Astrocyte (in vitro differentiated cells and primary cell): Measurements from ENCODE around the gene C2CD2. TPM values are rescaled to one million over a fixed set of nuclear protein-coding genes. Genes with fewer than 3 reads are reported as not detected.

Experiments
- DNase-seq: peaks from one replicate; pipeline ENCODE4 v3.0.0-alpha.2; 2010; ENCODE audit warnings: low read depth
- FAIRE-seq: peaks from 2 replicates; lab custom pipeline; 2011; peaks lifted over from hg19 to GRCh38; lab: Jason Lieb, UNC
- H2AFZ ChIP-seq: 2 replicates; pipeline ENCODE4 v1.6.0; 2012; ENCODE audit warnings: low read depth, low read length, inconsistent platforms
- H3K27ac ChIP-seq: 2 replicates; pipeline ENCODE4 v1.5.1; 2011; ENCODE audit warnings: low read depth, low read length, inconsistent platforms
- H3K27me3 ChIP-seq: 2 replicates; pipeline ENCODE4 v1.6.0; 2011; ENCODE audit warnings: low read length, inconsistent platforms; ENCODE audit not compliant: insufficient read depth
- H3K36me3 ChIP-seq: 2 replicates; pipeline ENCODE4 v1.5.1; 2011; ENCODE audit warnings: low read length, inconsistent platforms; ENCODE audit not compliant: insufficient read depth
- H3K4me1 ChIP-seq: 2 replicates; pipeline ENCODE4 v1.5.1; 2011; ENCODE audit warnings: low read length, inconsistent platforms; ENCODE audit not compliant: insufficient read depth
- H3K4me2 ChIP-seq: 2 replicates; pipeline ENCODE4 v1.6.0; 2012; ENCODE audit warnings: low read length, inconsistent platforms
- H3K4me3 ChIP-seq: 2 replicates; pipeline ENCODE4 v1.5.1; 2011; ENCODE audit warnings: low read depth, mild to moderate bottlenecking, low read length, inconsistent platforms; ENCODE audit not compliant: insufficient read depth
- H3K79me2 ChIP-seq: 2 replicates; pipeline ENCODE4 v1.6.0; 2012; ENCODE audit warnings: mild to moderate bottlenecking, low read length, inconsistent platforms; ENCODE audit not compliant: insufficient read depth
- H3K9ac ChIP-seq: 2 replicates; pipeline ENCODE4 v1.6.0; 2012; ENCODE audit warnings: mild to moderate bottlenecking, low read length, inconsistent platforms
- H3K9me3 ChIP-seq: 2 replicates; pipeline ENCODE4 v1.5.1; 2012; ENCODE audit warnings: low read depth, mild to moderate bottlenecking, low read length, inconsistent platforms; ENCODE audit not compliant: insufficient read depth
- H4K20me1 ChIP-seq: 2 replicates; pipeline ENCODE4 v1.6.0; 2012; ENCODE audit warnings: low read length, inconsistent platforms; ENCODE audit not compliant: insufficient read depth
- H3K27ac Mint-ChIP-seq: one replicate; pipeline ENCODE4 v1.8.0; 2021; ENCODE audit warnings: mild to moderate bottlenecking, mixed read lengths; ENCODE audit not compliant: unreplicated experiment
- H3K27me3 Mint-ChIP-seq: one replicate; pipeline ENCODE4 v1.8.0; 2021; ENCODE audit warnings: low read depth, mixed read lengths; ENCODE audit not compliant: unreplicated experiment
- H3K36me3 Mint-ChIP-seq: one replicate; pipeline ENCODE4 v1.8.0; 2021; ENCODE audit warnings: low read depth, mixed read lengths; ENCODE audit not compliant: unreplicated experiment
- H3K4me1 Mint-ChIP-seq: one replicate; pipeline ENCODE4 v1.8.0; 2021; ENCODE audit warnings: low read depth, mixed read lengths; ENCODE audit not compliant: unreplicated experiment
- H3K4me3 Mint-ChIP-seq: one replicate; pipeline ENCODE4 v1.8.0; 2021; ENCODE audit warnings: mild to moderate bottlenecking, moderate library complexity, mixed read lengths; ENCODE audit not compliant: unreplicated experiment
- H3K9me3 Mint-ChIP-seq: one replicate; pipeline ENCODE4 v1.8.0; 2021; ENCODE audit warnings: mild to moderate bottlenecking, mixed read lengths; ENCODE audit not compliant: unreplicated experiment
- EZH2 ChIP-seq: IDR thresholded peaks from 2 replicates; pipeline ENCODE4 v1.6.1; 2012; ENCODE audit warnings: mild to moderate bottlenecking, low read length, inconsistent platforms; ENCODE audit not compliant: insufficient read depth
- total RNA-seq: library from RNA; stranded (reverse); gene quantifications from 2 replicates; pipeline ENCODE4 v1.2.1, GENCODE V29; 2021
- TF ChIP-seq, protein P1 (sequence below): IDR thresholded peaks from 2 replicates; pipeline ENCODE4 v1.5.1; 2011; ENCODE audit warnings: low read depth, mild to moderate bottlenecking, inconsistent platforms, low read length, moderate library complexity; ENCODE audit not compliant: insufficient read depth

C2CD2 gene
- total RNA-seq, 1 donor from 2014 or later: 8.3 TPM

DNA sequence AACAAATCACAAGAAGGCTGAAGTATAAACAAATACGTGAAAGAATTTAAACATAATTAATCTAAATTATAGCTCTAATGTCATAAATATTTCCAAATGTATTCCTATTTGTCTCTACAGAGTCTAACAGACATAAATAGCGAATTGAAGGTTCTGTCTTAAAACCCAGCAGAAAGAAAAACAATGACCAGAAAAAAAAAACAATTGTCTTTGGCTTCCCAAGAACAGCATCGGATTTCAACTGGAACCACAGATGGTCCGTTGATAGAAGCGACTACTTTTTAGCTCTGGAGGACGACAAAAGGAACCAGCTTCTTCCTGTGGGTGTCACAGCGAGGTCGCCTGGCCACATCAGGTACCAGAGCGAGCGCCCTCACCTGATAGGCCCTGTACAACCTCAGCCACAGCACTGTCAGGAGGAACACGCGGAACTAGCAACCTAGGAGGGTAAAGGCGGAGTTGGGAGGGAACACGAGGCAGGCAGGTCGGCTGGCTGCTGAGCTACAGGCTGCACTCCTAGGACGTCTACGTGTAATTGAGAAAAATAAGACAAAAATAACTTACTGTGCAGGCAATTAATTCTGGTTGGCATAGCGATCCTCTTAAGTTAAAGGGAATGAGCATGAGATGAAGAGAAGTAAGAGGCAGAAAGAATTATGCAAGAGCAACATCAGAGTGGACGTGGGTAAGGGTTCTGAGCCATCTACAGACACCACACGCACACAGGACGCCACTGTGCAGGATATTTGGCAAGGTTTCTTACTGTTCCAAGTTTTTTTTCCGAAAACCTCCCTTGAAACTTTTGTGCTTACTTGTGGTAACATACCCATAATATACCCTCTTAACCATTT, 58.0 kb downstream of the C2CD2 start:
- no peak overlapping the region for H3K4me3 Mint-ChIP-seq
- DNase-seq (peak; percentile 18), FAIRE-seq (no peak)
- H3K4me2 ChIP-seq: peak overlapping the region; percentile 67
- H3K4me3 ChIP-seq: no peak overlapping the region
- H3K9me3 ChIP-seq: no peaks in the 10 kb centered on the region
- peak overlapping the region; percentile 49 for H3K27ac ChIP-seq
- H3K4me1 ChIP-seq: peaks cover 21% of the 10 kb centered on the region
- H3K27ac Mint-ChIP-seq: peak overlapping the region; percentile 88
- no peak for TF ChIP-seq EZH2
- TF ChIP-seq, protein P1, sequence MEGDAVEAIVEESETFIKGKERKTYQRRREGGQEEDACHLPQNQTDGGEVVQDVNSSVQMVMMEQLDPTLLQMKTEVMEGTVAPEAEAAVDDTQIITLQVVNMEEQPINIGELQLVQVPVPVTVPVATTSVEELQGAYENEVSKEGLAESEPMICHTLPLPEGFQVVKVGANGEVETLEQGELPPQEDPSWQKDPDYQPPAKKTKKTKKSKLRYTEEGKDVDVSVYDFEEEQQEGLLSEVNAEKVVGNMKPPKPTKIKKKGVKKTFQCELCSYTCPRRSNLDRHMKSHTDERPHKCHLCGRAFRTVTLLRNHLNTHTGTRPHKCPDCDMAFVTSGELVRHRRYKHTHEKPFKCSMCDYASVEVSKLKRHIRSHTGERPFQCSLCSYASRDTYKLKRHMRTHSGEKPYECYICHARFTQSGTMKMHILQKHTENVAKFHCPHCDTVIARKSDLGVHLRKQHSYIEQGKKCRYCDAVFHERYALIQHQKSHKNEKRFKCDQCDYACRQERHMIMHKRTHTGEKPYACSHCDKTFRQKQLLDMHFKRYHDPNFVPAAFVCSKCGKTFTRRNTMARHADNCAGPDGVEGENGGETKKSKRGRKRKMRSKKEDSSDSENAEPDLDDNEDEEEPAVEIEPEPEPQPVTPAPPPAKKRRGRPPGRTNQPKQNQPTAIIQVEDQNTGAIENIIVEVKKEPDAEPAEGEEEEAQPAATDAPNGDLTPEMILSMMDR: no peak
- no peaks in the 10 kb centered on the region for H3K36me3 ChIP-seq
- peaks cover 2% of the 10 kb centered on the region for H3K27me3 Mint-ChIP-seq
- H3K9me3 Mint-ChIP-seq: no peaks in the 10 kb centered on the region
- H4K20me1 ChIP-seq: no peaks in the 10 kb centered on the region
- no peaks in the 10 kb centered on the region for H3K79me2 ChIP-seq
- no peaks in the 10 kb centered on the region for H3K27me3 ChIP-seq
- H3K4me1 Mint-ChIP-seq: peaks cover 23% of the 10 kb centered on the region
- H3K9ac ChIP-seq: no peak overlapping the region
- peaks cover 13% of the 10 kb centered on the region for H3K36me3 Mint-ChIP-seq
- peak overlapping the region; percentile 42 for H2AFZ ChIP-seq

DNA sequence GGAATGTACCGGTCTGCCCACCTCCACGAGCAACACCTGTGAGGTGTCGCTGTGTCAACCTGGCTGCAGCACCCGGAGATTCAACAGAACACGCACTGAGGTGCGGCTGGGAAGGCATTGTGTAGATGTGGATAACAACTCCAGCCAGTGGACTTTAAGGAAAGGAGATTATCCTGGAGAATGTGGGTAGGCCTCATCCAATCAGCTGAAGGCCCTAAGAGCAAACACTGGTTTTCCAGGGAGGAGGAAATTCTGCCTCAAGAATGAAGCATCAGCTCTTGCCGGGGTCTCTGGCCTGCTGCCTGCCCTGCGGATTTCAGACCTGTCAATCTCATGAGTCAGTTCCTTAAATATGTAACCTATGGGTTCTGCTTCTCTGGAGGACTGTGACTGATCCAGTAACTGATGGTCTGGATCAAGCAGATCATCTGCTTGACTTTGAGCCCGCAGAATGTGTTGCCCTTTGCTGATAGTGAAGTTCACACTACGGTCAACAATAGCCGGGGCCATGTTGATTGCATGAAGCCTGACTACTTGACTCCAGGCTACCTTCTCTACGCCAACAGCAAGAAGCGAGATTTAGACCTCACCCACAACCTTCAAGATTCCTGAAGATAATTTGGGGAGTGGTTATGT, 58.8 kb downstream of the C2CD2 start:
- no peak for FAIRE-seq

More for the DNA sequence above, 58.8 kb downstream of the C2CD2 start:
- Mint-ChIP-seq H3K4me1 (peaks cover 23% of the 10 kb centered on the region), H3K4me3 (no peak overlapping the region), H3K36me3 (peaks cover 10% of the 10 kb centered on the region), H3K9me3 (no peaks in the 10 kb centered on the region), H3K27me3 (peaks cover 2% of the 10 kb centered on the region), H3K27ac (peak overlapping the region; percentile 88)
- no peaks in the 10 kb centered on the region for H3K27me3 ChIP-seq
- H2AFZ ChIP-seq: no peak overlapping the region
- H3K4me3 ChIP-seq: no peak overlapping the region
- no peak for TF ChIP-seq EZH2
- TF ChIP-seq, protein P1: no peak
- peak; percentile 96 for DNase-seq
- H3K9me3 ChIP-seq: no peaks in the 10 kb centered on the region
- no peaks in the 10 kb centered on the region for H3K36me3 ChIP-seq
- no peaks in the 10 kb centered on the region for H4K20me1 ChIP-seq
- peak overlapping the region; percentile 67 for H3K4me2 ChIP-seq
- H3K27ac ChIP-seq: peak overlapping the region; percentile 49
- peaks cover 21% of the 10 kb centered on the region for H3K4me1 ChIP-seq
- H3K9ac ChIP-seq: no peak overlapping the region
- no peaks in the 10 kb centered on the region for H3K79me2 ChIP-seq
